Keratinocyte (primary cell): Measurements from ENCODE around the gene PTMS.

Experiments used
- EZH2 ChIP-seq: IDR thresholded peaks from one replicate; pipeline ENCODE4 v1.6.1; 2012; ENCODE audit warnings: inconsistent platforms, mild to moderate bottlenecking, low read length, moderate library complexity
- TF ChIP-seq, protein P1 (sequence below), 3 experiments: IDR thresholded peaks in 1 of 3; conservative IDR thresholded peaks in 1 of 3; optimal IDR thresholded peaks in 1 of 3; 2 replicates in 2 of 3; 3 replicates in 1 of 3; pipeline versions ENCODE3 to v1.5.1; 2011; ENCODE audit warnings: low read length in 3 of 3, mild to moderate bottlenecking in 3 of 3, moderate library complexity in 2 of 3, control low read depth in 1 of 3, inconsistent platforms in 1 of 3; ENCODE audit not compliant: insufficient read depth in 2 of 3; ENCODE audit errors: extremely low read depth in 1 of 3

DNA sequence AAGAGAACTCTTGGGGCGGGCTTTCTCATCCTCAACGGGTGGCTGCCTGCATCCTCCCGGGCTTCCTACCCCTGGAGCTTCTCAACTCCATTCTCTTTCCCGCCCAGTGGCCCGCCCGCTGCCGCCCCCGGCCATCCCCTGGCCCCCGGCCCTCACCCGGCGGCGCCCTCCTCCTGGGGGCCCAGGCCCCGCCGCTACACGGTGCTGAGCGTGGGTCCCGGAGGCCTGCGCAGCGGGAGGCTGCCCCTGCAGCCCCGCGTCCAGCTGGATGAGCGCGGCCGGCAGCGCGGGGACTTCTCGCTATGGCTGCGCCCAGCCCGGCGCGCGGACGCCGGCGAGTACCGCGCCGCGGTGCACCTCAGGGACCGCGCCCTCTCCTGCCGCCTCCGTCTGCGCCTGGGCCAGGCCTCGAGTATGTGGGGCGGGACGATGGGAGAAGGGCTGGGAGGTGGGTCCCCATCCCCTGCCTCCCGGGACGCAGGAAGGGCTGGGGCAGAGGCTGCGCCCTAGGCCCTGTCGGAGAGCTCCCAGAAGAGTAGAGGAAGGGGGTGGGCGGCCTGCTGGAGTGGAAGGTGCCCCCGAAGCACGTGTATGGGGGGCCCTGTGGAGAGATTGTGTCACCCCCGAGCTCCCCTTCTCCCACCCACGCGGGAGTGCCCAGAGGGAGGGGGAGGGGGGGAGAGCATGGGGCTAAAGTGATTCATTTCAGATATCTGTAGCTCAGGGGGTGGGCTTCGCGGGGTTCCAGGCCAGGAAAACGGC is 7.6 kb downstream of the PTMS start:
- TF ChIP-seq, protein P1, sequence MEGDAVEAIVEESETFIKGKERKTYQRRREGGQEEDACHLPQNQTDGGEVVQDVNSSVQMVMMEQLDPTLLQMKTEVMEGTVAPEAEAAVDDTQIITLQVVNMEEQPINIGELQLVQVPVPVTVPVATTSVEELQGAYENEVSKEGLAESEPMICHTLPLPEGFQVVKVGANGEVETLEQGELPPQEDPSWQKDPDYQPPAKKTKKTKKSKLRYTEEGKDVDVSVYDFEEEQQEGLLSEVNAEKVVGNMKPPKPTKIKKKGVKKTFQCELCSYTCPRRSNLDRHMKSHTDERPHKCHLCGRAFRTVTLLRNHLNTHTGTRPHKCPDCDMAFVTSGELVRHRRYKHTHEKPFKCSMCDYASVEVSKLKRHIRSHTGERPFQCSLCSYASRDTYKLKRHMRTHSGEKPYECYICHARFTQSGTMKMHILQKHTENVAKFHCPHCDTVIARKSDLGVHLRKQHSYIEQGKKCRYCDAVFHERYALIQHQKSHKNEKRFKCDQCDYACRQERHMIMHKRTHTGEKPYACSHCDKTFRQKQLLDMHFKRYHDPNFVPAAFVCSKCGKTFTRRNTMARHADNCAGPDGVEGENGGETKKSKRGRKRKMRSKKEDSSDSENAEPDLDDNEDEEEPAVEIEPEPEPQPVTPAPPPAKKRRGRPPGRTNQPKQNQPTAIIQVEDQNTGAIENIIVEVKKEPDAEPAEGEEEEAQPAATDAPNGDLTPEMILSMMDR (optimal IDR thresholded peaks at IDR 0.05 in 1 of 3, IDR thresholded peaks at IDR 0.05 in 1 of 3, conservative IDR thresholded peaks at IDR 0.05 in 1 of 3; ENCODE audit: extremely low read depth in 1 of 3, insufficient read depth in 2 of 3, low read length in 3 of 3) = no peak
- no peak for TF ChIP-seq EZH2
